HG03095 (cell line): ENCODE data around the gene SDF2L1.
"Not testable (repeated sequence)": the region's sequence is repeated elsewhere in the genome, so short reads cannot be mapped to it uniquely, and the experiment has no call there.

Experiments used
- ATAC-seq: cut with Tn5 transposase; IDR thresholded peaks from one replicate; pipeline ENCODE4 v1.9.1; 2021; ENCODE audit warnings: moderate library complexity; ENCODE audit not compliant: unreplicated experiment

SDF2L1 gene

GRCh38 chr22:21635771-21636510, 6.2 kb upstream of the SDF2L1 start:
- no peak for ATAC-seq

DNA sequence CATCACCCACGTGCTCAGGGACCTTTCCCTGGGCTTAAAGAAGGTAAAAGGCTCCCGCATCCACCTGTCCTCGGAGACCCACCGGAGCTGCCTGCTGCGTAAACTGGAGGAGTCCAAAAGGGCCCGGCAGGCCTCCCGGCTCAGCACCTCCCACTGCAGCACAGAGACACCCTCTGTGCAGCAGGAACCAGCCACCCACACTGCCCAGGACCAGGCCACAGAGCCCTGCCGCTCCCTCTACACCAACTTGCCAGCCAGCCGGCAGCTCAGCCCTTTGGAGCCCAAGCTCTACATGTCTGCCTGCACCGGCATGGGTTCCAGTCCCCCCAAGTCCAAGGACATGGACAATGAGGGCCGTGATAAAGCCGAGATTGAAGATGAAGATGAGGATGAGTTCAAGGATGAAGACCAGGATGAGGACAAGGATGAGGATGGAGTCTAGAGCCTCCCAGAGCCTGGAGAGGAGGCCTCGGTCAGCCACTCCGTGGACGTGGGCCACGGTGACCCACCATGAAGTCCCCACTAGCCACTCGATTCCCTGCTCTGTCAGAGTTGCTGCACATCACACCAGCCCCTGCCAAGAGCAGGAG, 5.4 kb upstream of the SDF2L1 start:
- ATAC-seq: no peak

GRCh38 chr22:21637450-21637849, 4.7 kb upstream of the SDF2L1 start:
- not testable (repeated sequence) for ATAC-seq

- no peak for ATAC-seq
Measured at GRCh38 chr22:21639359-21639758, 2.7 kb upstream of the SDF2L1 start.

GRCh38 chr22:21640810-21641209, 1.3 kb upstream of the SDF2L1 start:
- ATAC-seq: no peak

- ATAC-seq: no peak
Measured at GRCh38 chr22:21641417-21641788, 699 bp upstream of the SDF2L1 start.

GRCh38 chr22:21642584-21643448, 714 bp downstream of the SDF2L1 start:
- peak; percentile 20 for ATAC-seq

DNA sequence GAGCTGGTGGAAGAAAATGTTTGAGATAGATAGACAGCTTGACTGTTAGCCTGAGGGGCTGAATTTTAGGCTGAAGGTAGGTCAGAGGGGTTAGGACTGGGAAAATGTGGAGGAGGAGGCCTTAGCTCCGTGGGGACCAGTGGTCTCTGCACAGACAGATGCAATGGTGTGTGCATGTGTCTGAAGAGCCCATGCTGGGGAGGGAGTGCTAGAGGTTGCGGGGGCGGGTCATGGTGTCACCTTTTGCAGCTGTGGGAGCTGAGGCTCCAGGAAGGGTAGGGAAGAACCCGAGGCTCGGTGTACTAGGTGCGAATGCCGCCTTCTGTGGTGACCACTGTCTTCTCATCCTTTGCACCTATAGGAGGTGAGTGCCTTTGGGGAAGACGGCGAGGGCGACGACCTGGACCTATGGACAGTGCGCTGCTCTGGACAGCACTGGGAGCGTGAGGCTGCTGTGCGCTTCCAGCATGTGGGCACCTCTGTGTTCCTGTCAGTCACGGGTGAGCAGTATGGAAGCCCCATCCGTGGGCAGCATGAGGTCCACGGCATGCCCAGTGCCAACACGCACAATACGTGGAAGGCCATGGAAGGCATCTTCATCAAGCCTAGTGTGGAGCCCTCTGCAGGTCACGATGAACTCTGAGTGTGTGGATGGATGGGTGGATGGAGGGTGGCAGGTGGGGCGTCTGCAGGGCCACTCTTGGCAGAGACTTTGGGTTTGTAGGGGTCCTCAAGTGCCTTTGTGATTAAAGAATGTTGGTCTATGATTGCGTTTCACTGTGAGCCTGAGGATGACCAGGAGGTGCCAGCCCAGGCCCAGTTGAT, 1.6 kb downstream of the SDF2L1 start:
- ATAC-seq: no peak

GRCh38 chr22:21645513-21645912, 3.4 kb downstream of the SDF2L1 start:
- not testable (repeated sequence) for ATAC-seq

DNA sequence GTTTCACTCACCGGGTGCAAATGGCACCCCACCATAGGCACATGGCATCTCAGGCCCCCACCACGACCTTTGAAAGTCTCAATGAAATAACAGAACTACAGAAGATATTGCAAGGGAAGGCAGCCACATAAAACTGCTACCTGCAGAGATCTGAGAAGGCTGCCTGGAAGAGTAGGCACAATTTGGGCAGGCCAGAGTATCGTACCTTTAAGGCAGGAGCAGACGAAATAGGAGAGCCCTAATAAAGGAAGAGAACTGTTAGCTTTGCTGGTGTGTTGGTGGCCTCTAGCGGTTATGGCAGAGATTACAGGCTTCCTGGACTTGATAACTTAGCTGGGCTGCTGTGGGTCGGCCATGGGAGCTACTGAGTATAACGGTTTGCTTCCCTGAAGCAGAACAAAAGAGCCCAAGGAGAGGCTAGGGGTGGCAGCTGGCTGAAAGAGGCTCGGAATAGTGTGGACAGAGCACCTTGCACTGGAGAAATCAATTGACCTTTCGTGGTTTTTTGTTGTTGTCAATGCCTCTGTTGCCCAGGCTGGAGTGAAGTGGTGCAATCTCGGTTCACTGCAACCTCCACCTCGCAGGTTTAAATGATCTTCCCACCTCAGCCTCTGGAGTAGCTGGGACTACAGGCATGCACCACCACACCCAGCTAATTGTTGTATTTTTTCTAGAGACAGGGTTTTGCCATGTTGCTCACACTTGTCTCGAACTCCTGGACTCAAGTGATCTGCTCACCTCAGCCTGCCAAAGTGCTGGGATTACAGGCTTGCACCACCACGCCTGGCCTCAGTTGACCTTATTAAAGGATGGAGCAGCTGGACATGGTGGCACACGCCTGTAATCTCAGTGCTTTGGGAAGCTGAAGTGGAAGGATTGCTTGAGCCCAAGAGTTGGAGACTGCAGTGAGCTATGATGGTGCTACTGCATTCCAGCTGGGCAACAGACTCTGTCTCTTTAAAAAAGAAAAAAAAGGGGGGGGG, 4.8 kb downstream of the SDF2L1 start:
- no peak for ATAC-seq

- no peak for ATAC-seq
Measured at GRCh38 chr22:21650280-21650679, 8.2 kb downstream of the SDF2L1 start.

DNA sequence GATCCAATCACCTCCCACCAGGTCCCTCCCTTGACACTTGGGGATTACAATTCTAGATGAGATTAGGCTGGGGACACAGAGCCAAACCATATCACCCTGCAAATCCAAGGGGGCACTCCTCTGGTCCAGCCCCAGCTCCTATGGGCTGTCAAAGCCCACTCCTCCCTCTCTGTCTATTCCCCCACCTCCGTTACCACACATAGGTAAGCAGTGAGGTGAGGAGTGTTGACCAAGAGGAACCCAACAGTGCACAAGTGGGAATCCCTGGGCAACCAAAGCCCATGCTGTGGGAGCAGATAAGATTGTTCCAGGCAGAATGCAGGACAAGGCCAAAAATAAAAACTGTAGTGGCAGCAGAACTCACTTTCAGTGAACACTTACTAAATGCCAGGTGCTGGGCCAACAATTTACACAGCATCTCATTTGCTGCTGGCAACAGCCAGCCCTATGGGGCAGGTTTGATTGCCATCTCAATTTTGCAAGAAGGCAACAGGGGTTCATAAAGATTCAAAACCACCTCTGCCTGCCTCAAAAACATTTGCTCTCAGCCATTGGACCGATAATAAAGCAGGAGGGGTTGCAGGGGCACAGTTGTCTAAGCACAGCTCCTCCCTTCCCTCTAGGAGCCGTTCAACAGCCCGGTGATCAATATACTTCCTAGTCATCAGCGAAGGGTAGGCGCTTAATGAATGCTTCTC, 8.9 kb downstream of the SDF2L1 start:
- ATAC-seq: no peak

- ATAC-seq: peak; percentile 26
Measured at GRCh38 chr22:21651521-21652009, 9.5 kb downstream of the SDF2L1 start.

- peak; percentile 72 for ATAC-seq
Measured at GRCh38 chr22:21652010-21652546, 10.0 kb downstream of the SDF2L1 start.

GRCh38 chr22:21652547-21653545, 10.7 kb downstream of the SDF2L1 start:
- no peak for ATAC-seq

DNA sequence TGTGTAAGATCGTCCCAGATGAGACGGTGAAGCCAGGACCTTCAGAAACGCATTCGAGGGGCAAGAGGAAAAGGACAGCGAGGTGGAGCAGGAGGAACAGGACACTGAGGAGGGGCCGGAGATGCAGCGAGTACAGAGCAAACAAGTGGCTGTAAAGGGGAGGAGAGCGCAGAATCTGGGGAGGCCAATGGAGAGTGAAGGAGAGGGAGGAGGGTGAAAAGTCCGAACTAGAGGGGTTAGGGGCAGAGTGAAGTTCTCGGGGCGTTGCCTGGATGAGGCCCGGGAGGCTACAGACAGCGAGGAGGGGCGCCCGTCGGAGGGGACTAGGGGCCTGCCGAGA, 14.9 kb downstream of the SDF2L1 start:
- ATAC-seq: no peak

GRCh38 chr22:21657360-21658032, 15.4 kb downstream of the SDF2L1 start:
- ATAC-seq: peak; percentile 70
